Uterus (tissue), 2 donors: ENCODE measurements around the gene DPF3.

Source experiments
- POLR2A ChIP-seq, 2 donors: fragments of 450-650 bp; IDR thresholded peaks; one replicate each; pipeline ENCODE4 v1.6.1; 2016; ENCODE audit warnings: antibody characterized with exemption in 2 of 2, mild to moderate bottlenecking in 1 of 2, moderate library complexity in 1 of 2
- TF ChIP-seq, protein P1 (sequence below), 4 experiments: fragments of 200-600 bp in 2 of 4; fragments of 450-650 bp in 2 of 4; sonication (generic) in 2 of 4; IDR thresholded peaks; one replicate each; pipeline ENCODE4 v1.5.1; 2016 to 2019; ENCODE audit warnings: antibody characterized with exemption in 4 of 4, mild to moderate bottlenecking in 2 of 4, moderate library complexity in 1 of 4

DNA sequence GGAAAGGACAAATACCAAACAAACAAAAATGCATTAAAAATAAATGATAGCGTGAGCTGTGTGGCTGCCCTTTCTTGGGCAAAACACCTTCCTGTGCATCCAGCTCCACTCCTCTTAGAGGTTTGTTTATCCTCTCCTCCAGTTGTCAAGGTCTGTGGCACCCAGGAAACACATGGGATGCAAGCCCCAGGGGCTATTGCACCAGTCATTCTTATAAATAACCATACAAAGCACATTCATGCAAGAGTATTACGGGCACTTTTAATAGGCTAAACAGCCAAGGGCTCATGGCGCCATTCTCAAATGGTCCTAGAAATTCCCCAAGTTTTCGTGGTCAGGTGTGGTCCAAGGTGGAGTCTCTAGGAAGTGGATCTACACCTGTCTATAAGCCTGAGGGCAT lies 257.0 kb downstream of the DPF3 start:
- TF ChIP-seq POLR2A (IDR thresholded peaks at IDR 0.05), result no peak
- TF ChIP-seq, protein P1, sequence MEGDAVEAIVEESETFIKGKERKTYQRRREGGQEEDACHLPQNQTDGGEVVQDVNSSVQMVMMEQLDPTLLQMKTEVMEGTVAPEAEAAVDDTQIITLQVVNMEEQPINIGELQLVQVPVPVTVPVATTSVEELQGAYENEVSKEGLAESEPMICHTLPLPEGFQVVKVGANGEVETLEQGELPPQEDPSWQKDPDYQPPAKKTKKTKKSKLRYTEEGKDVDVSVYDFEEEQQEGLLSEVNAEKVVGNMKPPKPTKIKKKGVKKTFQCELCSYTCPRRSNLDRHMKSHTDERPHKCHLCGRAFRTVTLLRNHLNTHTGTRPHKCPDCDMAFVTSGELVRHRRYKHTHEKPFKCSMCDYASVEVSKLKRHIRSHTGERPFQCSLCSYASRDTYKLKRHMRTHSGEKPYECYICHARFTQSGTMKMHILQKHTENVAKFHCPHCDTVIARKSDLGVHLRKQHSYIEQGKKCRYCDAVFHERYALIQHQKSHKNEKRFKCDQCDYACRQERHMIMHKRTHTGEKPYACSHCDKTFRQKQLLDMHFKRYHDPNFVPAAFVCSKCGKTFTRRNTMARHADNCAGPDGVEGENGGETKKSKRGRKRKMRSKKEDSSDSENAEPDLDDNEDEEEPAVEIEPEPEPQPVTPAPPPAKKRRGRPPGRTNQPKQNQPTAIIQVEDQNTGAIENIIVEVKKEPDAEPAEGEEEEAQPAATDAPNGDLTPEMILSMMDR (IDR thresholded peaks at IDR 0.05), result no peak
